ENCODE data around the gene PPP2R3A.
A peak's percentile ranks its signal among the peaks of the same experiment; 100 is the strongest.
"Not testable (repeated sequence)": the region's sequence is repeated elsewhere in the genome, so short reads cannot be mapped to it uniquely, and the experiment has no call there.

Gene PPP2R3A, protein sequence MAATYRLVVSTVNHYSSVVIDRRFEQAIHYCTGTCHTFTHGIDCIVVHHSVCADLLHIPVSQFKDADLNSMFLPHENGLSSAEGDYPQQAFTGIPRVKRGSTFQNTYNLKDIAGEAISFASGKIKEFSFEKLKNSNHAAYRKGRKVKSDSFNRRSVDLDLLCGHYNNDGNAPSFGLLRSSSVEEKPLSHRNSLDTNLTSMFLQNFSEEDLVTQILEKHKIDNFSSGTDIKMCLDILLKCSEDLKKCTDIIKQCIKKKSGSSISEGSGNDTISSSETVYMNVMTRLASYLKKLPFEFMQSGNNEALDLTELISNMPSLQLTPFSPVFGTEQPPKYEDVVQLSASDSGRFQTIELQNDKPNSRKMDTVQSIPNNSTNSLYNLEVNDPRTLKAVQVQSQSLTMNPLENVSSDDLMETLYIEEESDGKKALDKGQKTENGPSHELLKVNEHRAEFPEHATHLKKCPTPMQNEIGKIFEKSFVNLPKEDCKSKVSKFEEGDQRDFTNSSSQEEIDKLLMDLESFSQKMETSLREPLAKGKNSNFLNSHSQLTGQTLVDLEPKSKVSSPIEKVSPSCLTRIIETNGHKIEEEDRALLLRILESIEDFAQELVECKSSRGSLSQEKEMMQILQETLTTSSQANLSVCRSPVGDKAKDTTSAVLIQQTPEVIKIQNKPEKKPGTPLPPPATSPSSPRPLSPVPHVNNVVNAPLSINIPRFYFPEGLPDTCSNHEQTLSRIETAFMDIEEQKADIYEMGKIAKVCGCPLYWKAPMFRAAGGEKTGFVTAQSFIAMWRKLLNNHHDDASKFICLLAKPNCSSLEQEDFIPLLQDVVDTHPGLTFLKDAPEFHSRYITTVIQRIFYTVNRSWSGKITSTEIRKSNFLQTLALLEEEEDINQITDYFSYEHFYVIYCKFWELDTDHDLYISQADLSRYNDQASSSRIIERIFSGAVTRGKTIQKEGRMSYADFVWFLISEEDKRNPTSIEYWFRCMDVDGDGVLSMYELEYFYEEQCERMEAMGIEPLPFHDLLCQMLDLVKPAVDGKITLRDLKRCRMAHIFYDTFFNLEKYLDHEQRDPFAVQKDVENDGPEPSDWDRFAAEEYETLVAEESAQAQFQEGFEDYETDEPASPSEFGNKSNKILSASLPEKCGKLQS (N-terminal part only)

GRCh38 chr3:135965506-135966270 lies at the start of gene PPP2R3A:
Gene PPP2R3A (plus strand): TSS chr3:135965728. CDS start chr3:136001499, 35,771 bp downstream.
- DNase-seq (ENCODE audit: low spot score), result peak; percentile 98

GRCh38 chr3:135916310-135916709 lies 49.2 kb upstream of the PPP2R3A start:
- no peak for DNase-seq (ENCODE audit: low spot score)

GRCh38 chr3:135917076-135917475 lies 48.5 kb upstream of the PPP2R3A start:
- DNase-seq (ENCODE audit: low spot score), result no peak

DNA sequence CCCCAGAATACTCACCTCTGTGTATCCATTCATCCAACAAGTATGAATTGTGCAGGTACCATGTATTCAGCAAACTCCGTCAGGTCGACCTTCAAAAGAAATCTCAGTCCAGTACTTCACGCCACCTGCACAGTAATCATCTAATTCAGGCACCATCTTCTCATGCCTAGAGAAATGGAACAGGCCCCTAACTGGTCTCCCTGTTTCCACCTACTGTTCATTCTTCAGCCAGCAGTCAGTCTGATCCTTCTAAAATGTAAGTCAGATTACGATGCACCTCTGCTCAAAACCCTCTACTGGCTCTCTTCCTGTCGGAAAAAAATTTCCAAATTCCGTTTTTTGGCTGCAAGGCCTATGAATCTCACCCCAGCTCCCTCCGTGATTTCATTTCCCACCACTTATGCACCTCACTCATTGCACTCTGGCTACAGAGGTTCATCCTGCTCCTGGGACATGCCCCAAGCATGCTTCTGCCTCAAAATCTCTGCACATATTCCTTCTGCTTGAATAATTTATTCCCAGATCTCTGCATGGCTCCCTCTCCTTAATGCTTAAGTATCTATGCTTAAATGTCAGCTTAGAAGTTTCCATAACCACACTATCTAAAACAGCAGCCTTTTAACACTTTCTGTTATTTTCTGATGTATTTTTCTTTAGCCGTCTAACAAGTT lies 47.5 kb upstream of the PPP2R3A start:
- no peak for DNase-seq (ENCODE audit: low spot score)

- DNase-seq (ENCODE audit: low spot score), result peak; percentile 68
Observed at GRCh38 chr3:135918600-135918999, 46.9 kb upstream of the PPP2R3A start.

GRCh38 chr3:135920275-135920674 lies 45.3 kb upstream of the PPP2R3A start:
- no peak for DNase-seq (ENCODE audit: low spot score)

GRCh38 chr3:135922903-135923250 lies 42.7 kb upstream of the PPP2R3A start:
- no peak for DNase-seq (ENCODE audit: low spot score)

DNA sequence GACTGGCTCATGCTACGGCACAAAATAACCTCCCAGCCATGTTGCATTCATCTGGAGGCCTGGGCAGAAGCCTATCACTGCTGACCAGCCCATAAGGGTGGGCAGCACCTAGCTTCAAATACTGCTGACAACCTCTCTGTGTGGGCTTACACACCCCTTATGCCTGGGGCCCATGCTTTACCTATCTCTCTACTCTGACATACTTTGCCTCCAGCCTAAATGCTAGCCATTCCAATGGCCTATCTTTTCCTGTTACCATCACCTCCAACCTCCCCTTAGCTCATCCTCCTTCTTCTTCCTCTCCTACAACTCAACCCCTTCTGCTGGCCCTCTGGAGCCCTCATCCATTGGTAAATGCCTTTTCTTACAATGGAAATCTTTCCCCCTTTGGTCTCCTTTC lies 41.0 kb upstream of the PPP2R3A start:
- no peak for DNase-seq (ENCODE audit: low spot score)

GRCh38 chr3:135926664-135927063 lies 38.9 kb upstream of the PPP2R3A start:
- no peak for DNase-seq (ENCODE audit: low spot score)

GRCh38 chr3:135927155-135927554 lies 38.4 kb upstream of the PPP2R3A start:
- DNase-seq (ENCODE audit: low spot score), result peak; percentile 58

DNA sequence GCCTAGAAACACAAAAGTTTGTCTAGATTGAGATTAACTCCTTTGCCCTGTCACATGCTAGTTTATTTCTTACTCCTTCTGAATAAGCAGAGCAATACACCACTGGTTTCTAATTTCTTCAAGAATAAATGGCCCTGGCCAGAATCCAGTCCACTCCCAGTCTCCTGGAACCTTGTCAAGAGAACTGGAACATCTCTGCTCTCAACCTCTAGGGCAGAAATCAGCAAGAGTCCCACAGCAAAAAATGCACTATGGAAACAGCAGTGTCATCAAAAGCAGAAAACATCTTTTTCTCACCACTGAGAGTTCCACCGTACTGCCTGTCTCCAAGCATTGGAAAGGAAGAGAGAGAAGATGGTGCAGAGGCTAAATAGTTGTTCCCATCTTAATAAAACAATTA lies 35.9 kb upstream of the PPP2R3A start:
- DNase-seq (ENCODE audit: low spot score), result peak; percentile 69

DNA sequence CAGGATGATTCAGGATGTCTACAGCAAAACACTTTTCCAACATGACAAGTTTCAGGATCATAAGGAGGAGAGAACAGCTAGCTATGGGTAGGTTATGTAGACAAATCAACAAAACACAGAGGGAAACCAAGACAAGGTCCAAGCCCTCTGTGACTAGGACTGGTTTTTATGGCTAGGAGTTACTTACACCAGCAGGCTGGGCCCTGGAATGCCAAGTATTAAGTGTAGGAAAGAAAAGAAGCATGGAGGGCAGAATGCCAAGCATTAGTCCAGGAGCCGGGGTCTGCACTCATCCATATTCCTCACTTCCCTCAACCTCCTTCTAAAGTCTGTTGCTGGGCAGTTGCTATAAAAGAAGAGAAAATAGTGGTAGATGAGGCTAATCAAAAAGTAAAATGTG lies 35.3 kb upstream of the PPP2R3A start:
- no peak for DNase-seq (ENCODE audit: low spot score)

- DNase-seq (ENCODE audit: low spot score), result not testable (repeated sequence)
Observed at GRCh38 chr3:135935171-135935570, 30.4 kb upstream of the PPP2R3A start.

DNA sequence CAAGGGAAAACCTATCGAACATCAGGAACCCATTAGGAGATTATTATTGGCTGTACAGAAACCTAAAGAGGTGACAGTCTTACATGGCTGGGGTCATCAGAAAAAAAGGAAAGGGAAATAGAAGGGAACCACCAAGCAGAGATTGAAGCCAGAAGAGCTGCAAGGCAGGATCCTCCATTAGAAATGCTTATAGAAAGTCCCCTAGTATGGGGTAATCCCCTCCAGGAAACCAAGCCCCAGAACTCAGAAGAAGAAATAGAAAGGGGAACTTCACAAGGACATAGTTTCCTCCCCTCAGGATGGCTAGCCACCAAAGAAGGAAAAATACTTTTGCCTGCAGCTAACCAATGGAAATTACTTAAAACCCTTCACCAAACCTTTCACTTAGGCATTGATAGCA lies 27.8 kb upstream of the PPP2R3A start:
- DNase-seq (ENCODE audit: low spot score), result not testable (repeated sequence)

DNA sequence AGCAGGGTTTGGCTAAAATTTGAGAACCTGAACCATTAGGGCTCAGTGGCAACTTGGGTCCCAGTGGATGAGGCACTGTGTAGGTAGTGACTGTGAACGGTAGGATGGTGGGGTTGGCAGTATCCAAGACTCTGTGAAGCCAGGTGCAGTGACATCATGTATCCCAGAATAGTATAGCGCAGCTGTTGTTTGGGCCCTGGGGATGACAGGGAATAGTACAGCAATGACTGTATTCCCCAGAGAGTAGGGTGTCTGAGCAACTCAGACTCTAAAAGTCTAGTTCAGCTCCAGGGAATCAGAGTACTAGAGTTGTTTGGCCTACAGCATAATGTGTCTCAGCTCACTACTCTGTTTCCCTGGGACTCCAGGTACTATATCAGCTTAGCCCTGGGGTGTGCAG lies 20.7 kb upstream of the PPP2R3A start:
- DNase-seq (ENCODE audit: low spot score), result peak; percentile 65

- no peak for DNase-seq (ENCODE audit: low spot score)
Observed at GRCh38 chr3:135950941-135951340, 14.6 kb upstream of the PPP2R3A start.

- DNase-seq (ENCODE audit: low spot score), result no peak
Observed at GRCh38 chr3:135964160-135964955, 1.2 kb upstream of the PPP2R3A start.

DNA sequence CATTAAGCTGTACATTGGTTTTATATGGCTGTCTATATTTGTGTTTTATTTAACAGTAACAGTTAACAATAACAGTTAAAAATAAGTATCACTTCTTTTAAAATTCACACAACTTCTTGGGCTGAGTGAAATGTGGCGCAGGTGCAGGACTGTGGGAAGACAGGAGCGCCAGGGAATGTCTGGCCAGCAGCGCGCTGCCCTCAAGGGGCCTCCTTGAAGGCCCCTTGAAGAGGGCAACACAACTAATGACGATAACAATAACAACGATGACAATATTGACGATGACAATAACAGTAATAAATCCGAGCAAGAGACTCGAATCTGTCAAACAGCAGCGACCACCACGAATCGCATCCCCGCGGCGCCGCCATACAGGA lies 411 bp upstream of the PPP2R3A start:
- DNase-seq (ENCODE audit: low spot score), result no peak

DNA sequence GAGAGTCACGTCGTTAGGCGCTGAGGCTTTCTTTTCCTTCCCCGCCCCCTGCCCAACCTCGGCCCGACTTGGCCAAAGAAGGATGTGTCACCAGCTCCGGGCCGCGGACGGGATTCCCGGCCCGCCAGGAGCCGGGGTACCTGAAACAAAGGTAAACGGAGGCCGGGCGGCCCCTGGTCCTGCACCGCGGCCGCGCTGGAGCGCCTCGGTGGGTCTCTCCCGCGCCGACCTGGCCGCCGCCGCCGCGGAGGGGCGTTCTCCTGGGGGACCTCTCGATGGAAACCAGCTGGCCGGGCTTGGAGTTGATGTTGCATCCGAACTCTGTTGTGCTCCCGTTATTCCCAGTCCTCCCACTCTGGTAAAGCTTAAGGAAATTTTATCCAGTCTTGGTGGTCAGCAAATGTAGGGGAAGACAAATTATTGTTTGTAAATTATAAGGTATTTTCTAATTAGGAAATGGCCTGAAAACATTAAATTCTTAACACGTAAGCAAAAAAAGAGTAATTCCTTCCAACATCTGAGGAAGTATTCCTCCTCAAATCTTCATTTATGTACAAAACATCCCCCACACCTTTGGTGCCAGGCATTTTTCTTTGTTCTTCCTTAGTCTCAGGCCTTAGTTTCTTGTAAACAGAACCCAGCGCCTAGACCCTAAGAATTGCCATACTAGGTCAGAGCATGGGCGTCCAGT lies 888 bp downstream of the PPP2R3A start:
- no peak for DNase-seq (ENCODE audit: low spot score)

GRCh38 chr3:135966962-135967274 lies 1.4 kb downstream of the PPP2R3A start:
- no peak for DNase-seq (ENCODE audit: low spot score)
